ENCODE data around the gene SOAT1.
A peak's percentile ranks its signal among the peaks of the same experiment; 100 is the strongest.
"Not testable (repeated sequence)": the region's sequence is repeated elsewhere in the genome, so short reads cannot be mapped to it uniquely, and the experiment has no call there.

SOAT1 gene

DNA sequence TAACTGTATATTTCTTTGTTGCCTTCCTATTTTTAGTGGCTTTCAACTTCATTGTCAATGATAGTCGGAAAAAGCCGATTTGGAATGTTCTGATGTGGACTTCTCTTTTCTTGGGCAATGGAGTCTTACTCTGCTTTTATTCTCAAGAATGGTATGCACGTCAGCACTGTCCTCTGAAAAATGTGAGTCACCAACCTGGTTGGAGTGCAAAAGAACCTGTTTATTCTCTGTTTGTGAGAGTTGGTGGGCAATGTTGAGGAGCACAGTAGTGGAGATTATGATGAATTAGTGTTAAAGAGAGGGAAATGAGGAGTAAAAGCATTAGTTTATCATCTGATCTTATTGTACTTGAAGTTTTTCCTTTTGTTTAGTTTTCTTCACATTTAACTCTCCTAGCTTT is 57.7 kb downstream of the SOAT1 start:
- DNase-seq = no peak

- no peak for DNase-seq
Measured at GRCh38 chr1:179352236-179352635, 58.6 kb downstream of the SOAT1 start.

GRCh38 chr1:179353546-179353945 is 59.9 kb downstream of the SOAT1 start:
- no peak for DNase-seq

GRCh38 chr1:179361631-179362030 is 68.0 kb downstream of the SOAT1 start:
- not testable (repeated sequence) for DNase-seq

GRCh38 chr1:179365342-179366092 is 71.9 kb downstream of the SOAT1 start, which contains the start of gene AXDND1:
AXDND1 (plus strand) TSS chr1:179365971; CDS start chr1:179366510, 539 bp downstream.
- DNase-seq = peak; percentile 18 to 92 (median 73)

- DNase-seq = peak in 9 of 56 donors; percentile 7 to 45 (median 34)
Measured at GRCh38 chr1:179366093-179366800, 72.7 kb downstream of the SOAT1 start.

GRCh38 chr1:179369751-179370341 is 76.2 kb downstream of the SOAT1 start:
- DNase-seq = peak in 10 of 56 donors; percentile 0 to 16 (median 4)

DNA sequence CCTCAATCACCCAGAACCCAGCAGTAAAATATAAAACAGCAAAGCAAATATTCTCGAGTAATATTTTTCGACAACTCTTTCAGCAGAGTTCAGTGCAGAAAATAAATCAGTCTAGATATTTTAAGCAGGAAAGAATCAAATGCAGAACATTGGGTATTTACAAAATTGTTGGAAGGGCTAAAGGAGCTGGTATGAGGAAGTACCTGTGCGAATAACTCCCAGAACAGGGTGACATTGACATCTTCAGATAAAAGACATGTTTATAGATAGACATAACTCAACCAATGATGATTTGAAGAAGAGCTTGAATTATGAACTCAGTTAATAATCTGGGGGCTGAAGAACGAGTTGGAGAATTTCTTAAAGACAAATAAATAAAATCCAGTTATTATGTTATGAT is 78.6 kb downstream of the SOAT1 start:
- no peak for DNase-seq

DNA sequence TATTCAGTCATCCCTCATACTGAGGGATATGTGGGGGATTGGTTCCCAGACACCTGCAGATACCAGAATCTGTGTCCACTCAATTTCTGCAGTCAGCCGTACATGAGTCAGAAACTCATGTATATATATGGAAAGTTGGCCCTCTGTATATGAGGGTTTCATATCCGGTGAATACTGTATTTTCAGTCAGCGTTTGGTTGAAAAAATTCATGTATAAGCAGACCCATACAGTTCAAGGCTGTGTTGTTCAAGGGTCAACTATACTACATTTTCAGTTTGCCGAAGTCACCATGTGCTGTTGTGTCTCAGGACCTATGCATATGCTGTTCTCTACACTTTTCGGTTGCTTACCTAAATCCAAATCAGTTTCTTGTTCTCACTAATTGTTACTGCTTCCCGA is 82.6 kb downstream of the SOAT1 start:
- no peak for DNase-seq

GRCh38 chr1:179380299-179380698 is 86.7 kb downstream of the SOAT1 start:
- no peak for DNase-seq

GRCh38 chr1:179384027-179384426 is 90.4 kb downstream of the SOAT1 start:
- DNase-seq = no peak

DNA sequence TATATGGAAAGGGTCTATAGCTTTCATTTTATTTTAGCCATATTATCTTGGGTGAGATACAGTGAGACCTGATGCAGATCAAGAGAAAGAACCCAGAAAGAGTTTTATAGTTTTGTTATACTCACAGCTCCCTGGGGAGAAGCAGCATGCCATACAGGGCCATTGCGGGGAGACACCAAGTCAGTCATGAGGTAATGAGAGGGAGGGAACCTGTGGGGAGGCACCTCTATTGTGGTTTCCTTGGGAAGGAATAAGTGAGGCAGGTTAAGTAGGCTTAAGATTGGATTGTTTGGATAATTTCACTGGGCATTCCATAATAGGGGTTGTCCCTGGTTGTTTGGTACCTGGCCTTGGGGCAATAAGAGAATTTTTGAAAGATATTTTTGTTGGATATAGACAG is 91.9 kb downstream of the SOAT1 start:
- DNase-seq = no peak

GRCh38 chr1:179393721-179394120 is 100.1 kb downstream of the SOAT1 start:
- DNase-seq = no peak

GRCh38 chr1:179399399-179399798 is 105.8 kb downstream of the SOAT1 start:
- DNase-seq = not testable (repeated sequence)
